PC-3 (cell line): Measurements from ENCODE around the gene PDIK1L.

Experiments
- EZH2 ChIP-seq: fragments of 300-600 bp; sonication (generic); IDR thresholded peaks from one replicate; pipeline ENCODE4 v1.6.1; 2017; ENCODE audit warnings: antibody characterized with exemption, mild to moderate bottlenecking, low read length; ENCODE audit not compliant: unreplicated experiment
- EZH2phosphoT487 ChIP-seq: fragments of 300-600 bp; sonication (generic); IDR thresholded peaks from 2 replicates; pipeline ENCODE4 v1.6.1; 2018; ENCODE audit warnings: mild to moderate bottlenecking, antibody characterized with exemption, low read length, borderline replicate concordance
- TF ChIP-seq, protein P1 (sequence below): fragments of 300-600 bp; sonication (generic); conservative IDR thresholded peaks from 2 replicates; pipeline ENCODE4 v1.5.1; 2017; ENCODE audit warnings: antibody characterized with exemption, low read depth, mild to moderate bottlenecking, low read length

DNA sequence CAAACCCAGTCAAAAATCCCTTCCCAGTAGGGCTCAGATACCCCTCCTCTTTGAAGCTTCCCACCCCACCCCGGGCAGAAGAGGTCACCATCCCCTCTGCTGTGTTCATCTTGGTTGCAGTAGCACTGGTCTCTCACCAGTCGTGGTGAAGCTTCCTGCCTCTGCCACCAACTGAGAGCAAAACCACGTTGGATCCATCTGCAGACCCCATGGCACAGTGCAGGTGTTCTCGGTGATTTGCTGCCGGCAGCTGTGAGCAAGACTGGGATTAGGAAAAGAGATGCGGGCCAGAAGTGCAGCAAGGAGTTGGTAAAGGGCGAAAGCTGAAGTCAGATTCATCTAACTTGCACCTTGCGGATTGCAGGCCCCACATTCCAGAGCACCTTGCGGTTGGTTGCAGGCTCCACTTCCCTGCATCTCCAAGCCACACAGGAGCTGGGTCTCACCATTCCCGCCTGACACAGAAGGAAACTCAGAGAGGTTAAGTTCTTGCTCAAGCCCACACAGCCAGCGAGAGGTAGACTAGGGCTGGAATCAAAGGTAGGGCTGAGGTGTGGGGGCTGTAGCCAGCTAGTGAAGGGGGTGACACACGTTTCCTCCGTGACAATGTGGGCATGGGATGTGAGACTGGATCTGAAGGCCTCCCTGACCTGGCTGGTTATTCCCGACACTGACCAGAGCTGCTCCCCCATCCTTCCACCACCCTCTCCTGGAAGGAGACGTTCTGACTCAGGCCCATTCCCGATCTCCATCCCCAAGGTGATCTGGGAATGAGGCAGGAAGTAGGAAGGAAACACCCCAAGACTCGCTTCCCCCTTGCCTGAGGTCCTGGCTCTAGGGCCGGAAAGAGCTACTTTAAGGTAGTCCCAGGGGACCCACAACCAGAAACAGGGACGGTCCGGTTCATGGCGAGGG lies 44.0 kb downstream of the PDIK1L start:
- TF ChIP-seq EZH2 (no peak), EZH2phosphoT487 (no peak)
- TF ChIP-seq, protein P1, sequence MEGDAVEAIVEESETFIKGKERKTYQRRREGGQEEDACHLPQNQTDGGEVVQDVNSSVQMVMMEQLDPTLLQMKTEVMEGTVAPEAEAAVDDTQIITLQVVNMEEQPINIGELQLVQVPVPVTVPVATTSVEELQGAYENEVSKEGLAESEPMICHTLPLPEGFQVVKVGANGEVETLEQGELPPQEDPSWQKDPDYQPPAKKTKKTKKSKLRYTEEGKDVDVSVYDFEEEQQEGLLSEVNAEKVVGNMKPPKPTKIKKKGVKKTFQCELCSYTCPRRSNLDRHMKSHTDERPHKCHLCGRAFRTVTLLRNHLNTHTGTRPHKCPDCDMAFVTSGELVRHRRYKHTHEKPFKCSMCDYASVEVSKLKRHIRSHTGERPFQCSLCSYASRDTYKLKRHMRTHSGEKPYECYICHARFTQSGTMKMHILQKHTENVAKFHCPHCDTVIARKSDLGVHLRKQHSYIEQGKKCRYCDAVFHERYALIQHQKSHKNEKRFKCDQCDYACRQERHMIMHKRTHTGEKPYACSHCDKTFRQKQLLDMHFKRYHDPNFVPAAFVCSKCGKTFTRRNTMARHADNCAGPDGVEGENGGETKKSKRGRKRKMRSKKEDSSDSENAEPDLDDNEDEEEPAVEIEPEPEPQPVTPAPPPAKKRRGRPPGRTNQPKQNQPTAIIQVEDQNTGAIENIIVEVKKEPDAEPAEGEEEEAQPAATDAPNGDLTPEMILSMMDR: no peak
